ENCODE data around the gene INTS6.

INTS6 gene

DNA sequence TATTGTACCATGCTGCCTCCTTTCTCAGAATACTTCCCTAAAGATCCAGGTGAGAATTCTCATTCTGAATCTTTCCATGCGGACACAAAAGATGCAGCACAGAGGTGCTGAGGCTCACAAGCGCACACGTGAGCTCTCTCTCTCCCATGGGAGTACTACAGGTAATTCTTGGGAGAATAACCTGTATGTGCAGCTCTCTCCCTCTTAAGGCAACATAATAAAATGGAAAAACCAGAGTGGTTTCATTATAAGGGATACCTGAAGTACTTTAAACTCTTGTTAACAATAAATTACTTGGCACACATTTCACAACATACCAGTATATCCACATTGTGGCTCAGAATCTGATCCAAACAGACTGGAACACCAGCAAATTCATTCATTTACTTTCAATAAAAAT lies 40.4 kb downstream of the INTS6 start:
- no peak for DNase-seq (ENCODE audit: extremely low read depth, low read depth)

DNA sequence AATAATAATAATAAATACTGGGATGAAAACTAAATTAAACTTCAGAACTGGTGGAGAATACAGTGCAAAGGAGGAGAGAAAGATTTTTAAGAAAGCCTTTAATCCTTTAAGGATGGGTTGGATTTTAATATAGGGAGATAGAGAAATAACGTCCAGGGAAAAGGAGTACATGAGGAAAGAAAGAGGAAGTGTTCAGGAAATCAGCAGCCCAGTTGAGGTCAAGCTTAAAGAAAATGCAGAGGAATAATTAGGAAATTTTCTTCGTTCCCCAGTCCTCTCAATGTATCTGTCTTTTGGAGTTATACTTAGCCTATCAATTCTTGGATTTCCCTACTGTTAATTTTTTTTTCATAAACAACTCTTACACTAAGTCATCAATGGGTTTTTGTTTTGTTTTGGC lies 47.7 kb downstream of the INTS6 start:
- no peak for DNase-seq (ENCODE audit: extremely low read depth, low read depth)
- TF ChIP-seq, protein P1, sequence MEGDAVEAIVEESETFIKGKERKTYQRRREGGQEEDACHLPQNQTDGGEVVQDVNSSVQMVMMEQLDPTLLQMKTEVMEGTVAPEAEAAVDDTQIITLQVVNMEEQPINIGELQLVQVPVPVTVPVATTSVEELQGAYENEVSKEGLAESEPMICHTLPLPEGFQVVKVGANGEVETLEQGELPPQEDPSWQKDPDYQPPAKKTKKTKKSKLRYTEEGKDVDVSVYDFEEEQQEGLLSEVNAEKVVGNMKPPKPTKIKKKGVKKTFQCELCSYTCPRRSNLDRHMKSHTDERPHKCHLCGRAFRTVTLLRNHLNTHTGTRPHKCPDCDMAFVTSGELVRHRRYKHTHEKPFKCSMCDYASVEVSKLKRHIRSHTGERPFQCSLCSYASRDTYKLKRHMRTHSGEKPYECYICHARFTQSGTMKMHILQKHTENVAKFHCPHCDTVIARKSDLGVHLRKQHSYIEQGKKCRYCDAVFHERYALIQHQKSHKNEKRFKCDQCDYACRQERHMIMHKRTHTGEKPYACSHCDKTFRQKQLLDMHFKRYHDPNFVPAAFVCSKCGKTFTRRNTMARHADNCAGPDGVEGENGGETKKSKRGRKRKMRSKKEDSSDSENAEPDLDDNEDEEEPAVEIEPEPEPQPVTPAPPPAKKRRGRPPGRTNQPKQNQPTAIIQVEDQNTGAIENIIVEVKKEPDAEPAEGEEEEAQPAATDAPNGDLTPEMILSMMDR (IDR thresholded peaks at IDR 0.05; ENCODE audit: low read depth, low read length), result no peak

More for the DNA sequence above, 40.4 kb downstream of the INTS6 start:
- TF ChIP-seq, protein P1 (IDR thresholded peaks at IDR 0.05; ENCODE audit: low read depth, low read length), result no peak

DNA sequence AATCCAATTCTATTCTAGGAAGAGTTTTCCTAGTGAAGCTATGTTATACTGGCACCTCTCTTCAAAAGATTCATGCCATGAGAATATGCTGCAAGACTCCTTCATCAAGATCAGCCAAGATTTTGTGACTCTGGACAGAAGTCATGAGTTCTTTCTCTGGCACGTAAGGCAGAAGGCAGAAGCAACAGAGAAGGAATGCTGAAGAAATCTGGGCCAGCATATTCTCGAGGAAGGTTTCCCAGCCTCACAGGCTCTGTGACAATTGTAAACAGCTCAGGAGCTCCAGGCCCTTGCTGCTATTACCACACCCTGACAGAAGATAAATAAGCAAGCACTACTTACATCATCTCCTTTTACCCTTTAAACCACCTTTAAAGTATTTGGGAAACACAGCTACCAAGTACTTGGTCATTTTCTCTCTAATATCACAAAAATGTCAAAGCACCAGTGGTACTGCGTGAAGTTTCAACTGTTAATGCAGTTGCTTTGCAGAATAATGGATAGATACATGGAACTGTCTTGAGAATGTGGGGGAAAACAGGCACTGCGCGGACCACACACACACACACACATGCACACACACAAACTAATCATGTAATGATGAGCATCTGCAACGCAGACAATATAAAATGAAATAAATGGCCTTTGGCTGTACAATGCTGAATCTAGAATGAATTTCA lies 55.4 kb downstream of the INTS6 start:
- TF ChIP-seq, protein P1 (IDR thresholded peaks at IDR 0.05; ENCODE audit: low read depth, low read length), result no peak
- peak; percentile 48 for DNase-seq (ENCODE audit: extremely low read depth, low read depth)

DNA sequence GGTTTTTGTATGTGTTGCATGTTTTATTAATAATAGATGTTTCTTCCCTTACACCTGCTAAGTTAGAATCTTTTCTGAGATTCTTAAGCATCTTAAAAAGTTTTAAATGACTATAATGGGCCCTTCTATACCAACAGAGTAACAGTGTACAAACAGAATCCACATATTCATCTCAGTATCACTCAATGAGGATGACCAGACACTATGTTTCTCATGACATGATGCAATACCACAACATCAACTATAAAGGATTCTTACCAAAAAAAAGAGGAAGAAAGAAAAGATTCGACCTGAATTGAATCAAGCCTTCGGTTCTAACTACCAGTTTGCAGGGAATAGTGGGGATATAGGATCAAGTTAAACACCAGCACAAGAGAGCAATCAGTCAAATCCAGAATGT lies 56.5 kb downstream of the INTS6 start:
- TF ChIP-seq, protein P1 (IDR thresholded peaks at IDR 0.05; ENCODE audit: low read depth, low read length), result no peak
- DNase-seq (ENCODE audit: extremely low read depth, low read depth), result no peak

DNA sequence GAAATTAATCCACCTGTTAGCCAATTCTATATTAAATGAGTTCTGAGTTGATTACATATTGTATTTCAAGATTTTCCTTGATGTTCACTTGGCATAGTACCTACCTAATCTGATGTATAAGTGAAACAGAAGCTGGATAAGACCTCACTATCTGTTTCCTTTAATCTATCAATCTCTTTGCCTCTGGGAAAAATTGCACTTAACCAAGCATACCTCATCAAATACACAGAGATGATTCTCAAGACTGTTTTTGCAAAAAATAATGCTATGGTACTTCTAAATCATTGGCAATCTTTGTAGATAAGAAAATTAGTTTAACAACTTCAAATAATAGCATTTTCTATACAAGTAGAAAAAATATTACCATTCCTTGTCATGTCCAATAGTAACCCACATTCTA lies 58.1 kb downstream of the INTS6 start:
- no peak for DNase-seq (ENCODE audit: extremely low read depth, low read depth)
- TF ChIP-seq, protein P1 (IDR thresholded peaks at IDR 0.05; ENCODE audit: low read depth, low read length), result no peak

DNA sequence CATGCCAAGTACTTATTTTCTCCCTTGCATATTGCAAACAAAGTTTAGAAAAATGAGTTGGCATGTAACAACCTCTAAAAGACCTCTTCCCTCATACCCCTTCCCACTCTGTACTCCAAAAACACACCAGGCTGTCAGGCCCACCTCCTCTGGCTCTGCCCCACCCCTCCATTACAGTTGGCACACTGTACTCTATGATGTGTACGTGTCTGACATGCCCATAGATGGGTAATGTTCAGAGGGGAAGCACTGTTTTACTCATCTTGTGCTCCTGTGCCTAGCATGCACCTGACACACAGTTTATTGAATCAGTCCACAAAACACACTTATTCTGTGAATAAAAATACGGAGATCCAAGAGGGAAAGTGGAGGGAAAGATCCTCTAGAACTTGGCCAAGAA lies 67.7 kb downstream of the INTS6 start:
- DNase-seq (ENCODE audit: extremely low read depth, low read depth), result no peak
- TF ChIP-seq, protein P1 (IDR thresholded peaks at IDR 0.05; ENCODE audit: low read depth, low read length), result no peak

DNA sequence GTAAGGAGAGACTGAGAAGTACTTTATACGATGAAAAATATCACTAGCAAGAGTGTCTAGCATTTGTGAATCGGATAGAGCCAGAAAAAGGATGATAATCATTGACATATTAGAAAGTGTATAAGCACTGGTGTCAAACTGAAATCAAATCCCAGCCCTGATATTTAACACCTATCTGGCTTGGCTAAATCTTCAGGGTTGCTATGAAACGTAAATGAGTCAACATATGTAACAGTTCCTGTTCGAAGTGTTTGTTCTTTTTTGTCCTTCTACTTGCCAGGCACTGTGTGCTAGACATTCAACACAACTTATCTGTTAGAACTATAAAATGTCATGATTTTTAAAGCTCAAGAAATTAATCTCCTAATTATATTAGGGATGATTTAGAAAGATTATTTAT lies 72.6 kb downstream of the INTS6 start:
- TF ChIP-seq, protein P1 (IDR thresholded peaks at IDR 0.05; ENCODE audit: low read depth, low read length), result no peak
- no peak for DNase-seq (ENCODE audit: extremely low read depth, low read depth)

Measured in AG09319 (cell line).